DMS53 treated with DMSO at 0.1 percent for 48 hours (cell line): ENCODE results near the gene EEF2.
"Not testable (repeated sequence)": the region's sequence is repeated elsewhere in the genome, so short reads cannot be mapped to it uniquely, and the experiment has no call there.

ENCODE experiments used
- DNase-seq: peaks from one replicate; lab custom pipeline; 2025; ENCODE audit not compliant: unreplicated experiment; lab: John Stamatoyannopoulos, UW

EEF2 gene

DNA sequence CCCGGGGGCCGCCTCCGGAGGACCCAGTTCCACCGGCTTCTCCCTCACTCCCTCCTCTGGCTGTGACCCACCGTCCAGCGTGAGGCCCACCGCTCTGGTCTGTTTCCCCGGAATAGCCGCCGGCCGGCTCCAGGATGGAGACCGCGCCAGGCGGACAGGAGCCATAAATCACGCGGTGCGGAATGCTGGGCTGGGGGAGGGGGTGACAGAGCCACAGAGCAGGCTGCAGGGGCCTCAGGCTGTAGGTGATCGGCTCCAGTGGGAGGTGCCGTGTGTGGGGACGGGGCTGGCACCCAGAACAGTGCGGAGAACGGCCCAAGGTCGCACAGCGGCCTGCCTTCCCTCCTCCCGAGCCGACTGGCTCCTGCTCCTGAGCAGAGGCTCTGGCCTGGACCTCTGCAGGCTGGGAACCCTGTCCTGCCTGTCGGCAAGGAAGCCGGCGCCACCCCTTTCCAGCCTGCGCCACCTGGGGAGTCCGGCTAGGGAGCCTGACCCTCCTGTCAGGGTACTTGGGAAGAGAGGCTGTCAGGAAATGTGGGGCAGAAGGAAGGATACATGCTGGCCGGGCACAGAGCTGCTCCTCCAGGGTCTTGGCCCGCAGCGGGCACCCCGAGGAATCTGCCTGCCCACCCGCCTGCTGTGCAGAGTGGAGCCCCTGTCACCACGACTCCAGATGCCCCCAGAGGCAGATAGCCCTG is 30.6 kb upstream of the EEF2 start:
- DNase-seq: no peak

- DNase-seq: no peak
These were observed 29.6 kb upstream of the EEF2 start for GRCh38 chr19:4014541-4015491.

- DNase-seq: no peak
These were observed 28.8 kb upstream of the EEF2 start for GRCh38 chr19:4013886-4014540.

DNA sequence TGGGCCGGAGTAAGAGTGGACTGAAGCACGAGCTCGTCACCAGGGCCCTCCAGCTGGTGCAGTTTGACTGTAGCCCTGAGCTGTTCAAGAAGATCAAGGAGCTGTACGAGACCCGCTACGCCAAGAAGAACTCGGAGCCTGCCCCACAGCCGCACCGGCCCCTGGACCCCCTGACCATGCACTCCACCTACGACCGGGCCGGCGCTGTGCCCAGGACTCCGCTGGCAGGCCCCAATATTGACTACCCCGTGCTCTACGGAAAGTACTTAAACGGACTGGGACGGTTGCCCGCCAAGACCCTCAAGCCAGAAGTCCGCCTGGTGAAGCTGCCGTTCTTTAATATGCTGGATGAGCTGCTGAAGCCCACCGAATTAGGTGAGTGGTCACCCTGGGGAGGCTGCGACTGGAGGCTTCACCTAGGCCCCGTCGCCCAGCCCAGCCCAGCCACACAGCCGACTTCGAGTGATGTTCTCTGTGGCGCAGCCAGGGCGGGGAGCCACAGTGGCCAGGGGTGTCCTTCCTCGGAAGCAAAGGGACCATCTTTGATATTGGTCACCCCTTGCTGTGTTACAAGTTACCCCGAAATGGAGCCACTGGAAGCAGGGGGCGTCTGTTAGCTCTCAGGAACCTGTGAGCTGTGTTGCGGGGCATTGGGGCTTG is 27.8 kb upstream of the EEF2 start:
- no peak for DNase-seq

- no peak for DNase-seq
These were observed 27.1 kb upstream of the EEF2 start for GRCh38 chr19:4012092-4012974.

DNA sequence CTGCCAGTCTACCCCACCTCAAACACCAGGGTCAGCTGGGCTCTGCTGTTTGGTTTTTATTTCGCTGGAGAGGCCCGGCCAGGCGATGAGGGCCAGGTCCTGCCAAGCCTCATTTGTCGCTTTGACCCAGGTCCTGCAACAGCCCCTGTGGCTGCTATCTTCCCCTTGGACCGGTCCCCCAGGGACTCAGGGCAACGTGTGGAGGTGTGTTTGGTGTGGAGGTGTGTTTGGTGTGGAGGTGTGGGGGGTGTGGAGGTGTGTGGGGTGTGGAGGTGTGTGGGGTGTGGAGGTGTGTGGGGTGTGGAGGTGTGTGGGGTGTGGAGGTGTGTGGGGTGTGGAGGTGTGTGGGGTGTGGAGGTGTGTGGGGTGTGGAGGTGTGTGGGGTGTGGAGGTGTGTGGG is 26.2 kb upstream of the EEF2 start:
- DNase-seq: not testable (repeated sequence)

DNA sequence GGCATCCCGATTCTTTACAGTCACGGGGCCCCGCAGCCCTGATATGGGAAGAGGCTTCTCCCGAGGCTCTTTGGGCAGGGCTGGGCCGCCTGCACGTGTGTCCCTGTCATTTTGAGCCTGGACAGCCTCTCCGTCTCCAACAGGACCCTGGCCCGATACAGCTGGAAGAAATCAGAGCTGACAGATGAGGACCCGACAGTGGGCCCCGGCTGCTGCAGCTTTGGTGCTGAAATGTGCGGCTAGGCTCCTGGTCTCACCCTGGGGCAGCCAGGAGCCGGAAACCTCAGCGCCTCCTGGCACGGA is 25.5 kb upstream of the EEF2 start:
- no peak for DNase-seq

GRCh38 chr19:4009990-4010807 is 24.9 kb upstream of the EEF2 start:
- DNase-seq: no peak

DNA sequence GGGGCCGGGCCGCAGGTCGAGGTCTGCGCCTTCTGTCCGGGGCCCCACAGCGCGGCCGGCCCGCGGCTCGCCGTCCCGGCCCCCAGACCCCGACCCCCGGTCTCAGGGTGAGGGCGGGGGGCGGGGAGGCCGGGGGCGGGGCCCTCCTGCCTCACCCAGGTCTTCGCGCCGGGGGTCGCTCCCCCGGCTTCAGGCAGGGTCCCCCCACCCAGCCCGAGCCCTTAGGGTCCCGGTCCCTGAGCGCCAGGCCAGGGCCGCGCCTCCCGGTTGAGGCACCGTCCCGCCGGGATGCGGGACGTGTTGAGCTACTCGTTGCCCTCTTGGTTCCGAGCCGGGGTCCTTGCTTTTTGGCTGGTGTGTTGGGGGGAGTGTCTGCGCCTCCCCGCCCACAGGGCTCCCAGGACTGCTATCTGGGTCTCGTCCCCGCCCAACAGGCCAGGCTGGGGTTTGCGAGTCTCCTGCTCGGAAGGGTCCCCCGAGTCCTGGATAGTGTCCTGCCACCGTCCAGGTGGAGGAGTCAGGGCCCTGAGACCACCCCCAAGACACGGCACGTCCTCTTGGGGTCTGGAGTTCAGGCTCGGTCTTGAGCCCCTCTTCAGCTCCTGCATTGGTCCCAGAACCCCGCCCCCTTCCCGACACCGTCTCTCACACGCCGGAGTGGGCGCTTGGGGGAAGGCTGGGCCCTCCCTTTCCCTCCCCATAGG is 22.7 kb upstream of the EEF2 start:
- DNase-seq: no peak

GRCh38 chr19:4007021-4007835 is 22.0 kb upstream of the EEF2 start, which contains the start of gene PIAS4:
PIAS4 (plus strand) TSS chr19:4007736; CDS start chr19:4007761, 25 bp downstream.
- peak; percentile 77 for DNase-seq

GRCh38 chr19:4005436-4005835 is 20.2 kb upstream of the EEF2 start:
- not testable (repeated sequence) for DNase-seq

GRCh38 chr19:4000798-4001197 is 15.5 kb upstream of the EEF2 start:
- not testable (repeated sequence) for DNase-seq

DNA sequence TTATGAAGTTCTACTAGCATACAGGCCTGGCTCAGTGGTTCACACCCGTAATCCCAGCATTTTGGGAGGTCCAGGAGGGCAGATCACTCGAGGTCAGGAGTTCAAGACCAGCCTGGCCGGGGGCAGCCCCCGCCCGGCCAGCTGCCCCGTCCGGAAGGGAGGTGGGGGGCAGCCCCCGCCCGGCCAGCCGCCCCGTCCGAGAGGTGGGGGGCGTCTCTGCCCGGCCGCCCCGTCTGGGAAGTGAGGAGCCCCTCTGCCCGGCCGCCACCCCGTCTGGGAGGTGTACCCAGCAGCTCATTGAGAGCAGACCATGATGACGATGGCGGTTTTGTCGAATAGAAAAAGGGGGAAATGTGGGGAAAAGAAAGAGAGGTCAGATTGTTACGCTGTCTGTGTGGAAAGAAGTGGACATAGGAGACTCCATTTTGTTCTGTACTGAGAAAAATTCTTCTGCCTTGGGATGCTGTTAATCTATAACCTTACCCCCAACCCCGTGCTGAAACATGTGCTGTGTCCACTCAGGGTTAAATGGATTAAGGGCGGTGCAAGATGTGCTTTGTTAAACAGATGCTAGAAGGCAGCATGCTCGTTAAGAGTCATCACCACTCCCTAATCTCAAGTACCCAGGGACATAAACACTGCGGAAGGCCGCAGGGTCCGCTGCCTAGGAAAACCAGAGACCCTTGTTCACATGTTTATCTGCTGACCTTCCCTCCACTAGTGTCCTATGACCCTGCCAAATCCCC is 13.6 kb upstream of the EEF2 start:
- not testable (repeated sequence) for DNase-seq

DNA sequence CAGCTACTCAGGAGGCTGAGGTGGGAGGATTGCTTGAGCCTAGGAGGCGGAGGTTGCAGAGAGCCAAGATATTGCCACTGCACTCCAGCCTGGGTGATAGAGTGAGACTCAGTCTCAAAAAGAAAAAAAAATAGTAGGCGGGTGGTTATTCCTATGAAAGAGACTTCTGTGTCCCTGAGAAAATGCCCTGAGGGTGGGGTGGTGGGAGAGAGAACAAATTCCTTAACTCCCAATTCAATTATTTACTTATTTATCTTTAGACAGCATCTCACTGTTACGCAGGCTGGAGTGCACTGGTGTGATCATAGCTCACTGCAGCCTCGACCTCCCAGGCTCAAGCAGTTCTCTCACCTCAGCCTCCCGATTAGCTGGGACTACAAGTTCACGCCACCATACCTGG is 10.3 kb upstream of the EEF2 start:
- no peak for DNase-seq

- DNase-seq: no peak
These were observed 5.5 kb upstream of the EEF2 start for GRCh38 chr19:3990815-3991117.

DNA sequence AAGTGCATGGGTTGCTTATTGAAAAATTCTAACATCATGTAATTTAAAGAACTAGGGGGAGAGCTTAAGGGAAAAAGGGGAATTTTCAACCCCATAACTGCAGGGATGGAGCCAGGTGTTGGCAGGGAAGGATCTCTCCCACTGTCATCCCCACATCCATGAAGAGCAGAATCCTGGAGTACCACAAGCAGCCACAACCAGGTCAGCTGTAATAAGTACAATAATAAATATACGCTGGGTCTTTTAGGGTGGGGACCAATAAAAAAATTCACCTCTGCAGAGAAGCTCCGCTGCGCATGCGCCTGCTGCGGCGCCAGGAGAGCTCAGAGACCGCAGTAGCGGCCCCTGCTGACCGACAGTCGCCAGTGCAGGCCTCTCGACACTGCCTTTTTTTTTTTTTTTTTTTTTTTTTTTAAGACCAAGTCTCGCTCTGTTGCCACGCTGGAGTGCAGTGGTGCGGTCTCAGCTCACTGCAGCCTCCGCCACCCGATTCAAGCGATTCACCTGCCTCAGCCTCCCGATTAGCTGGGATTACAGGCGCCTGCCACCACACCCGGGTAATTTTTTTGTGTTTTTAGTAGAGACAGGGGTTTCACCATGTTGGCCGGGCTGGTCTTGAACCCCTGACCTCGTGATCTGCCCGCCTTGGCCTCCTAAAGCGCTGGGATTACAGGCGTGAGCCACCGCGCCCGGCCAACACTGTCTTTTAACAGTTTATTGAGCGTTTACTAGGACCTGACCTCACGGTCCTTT is 2.5 kb upstream of the EEF2 start:
- peak; percentile 75 for DNase-seq
